GM12801 (cell line): ENCODE data around the gene HDAC9.

Experiments
- TF ChIP-seq, protein P1 (sequence below): IDR thresholded peaks from one replicate; pipeline ENCODE4 v1.5.1; 2011; ENCODE audit warnings: control low read depth; ENCODE audit not compliant: insufficient read length; ENCODE audit errors: extremely low read depth

Gene HDAC9

DNA sequence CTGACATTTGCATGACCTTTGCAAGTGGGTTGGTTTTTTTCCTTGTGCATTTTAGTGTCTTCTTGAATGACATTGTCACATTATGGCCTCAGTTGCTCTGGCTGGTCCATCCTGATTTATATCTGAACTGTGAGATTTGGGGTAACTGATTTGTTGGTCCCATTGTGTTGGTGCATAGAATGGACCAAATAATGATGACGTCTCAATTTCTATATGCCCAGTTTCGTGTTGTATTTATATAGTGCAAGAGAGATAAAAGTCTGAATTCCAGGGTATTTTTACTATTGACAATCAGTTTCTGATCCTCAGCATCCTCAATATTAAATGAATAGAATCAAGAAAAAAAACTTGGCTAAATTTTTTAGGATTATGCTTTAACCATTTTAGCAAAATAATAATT, 281.8 kb downstream of the HDAC9 start:
- TF ChIP-seq, protein P1, sequence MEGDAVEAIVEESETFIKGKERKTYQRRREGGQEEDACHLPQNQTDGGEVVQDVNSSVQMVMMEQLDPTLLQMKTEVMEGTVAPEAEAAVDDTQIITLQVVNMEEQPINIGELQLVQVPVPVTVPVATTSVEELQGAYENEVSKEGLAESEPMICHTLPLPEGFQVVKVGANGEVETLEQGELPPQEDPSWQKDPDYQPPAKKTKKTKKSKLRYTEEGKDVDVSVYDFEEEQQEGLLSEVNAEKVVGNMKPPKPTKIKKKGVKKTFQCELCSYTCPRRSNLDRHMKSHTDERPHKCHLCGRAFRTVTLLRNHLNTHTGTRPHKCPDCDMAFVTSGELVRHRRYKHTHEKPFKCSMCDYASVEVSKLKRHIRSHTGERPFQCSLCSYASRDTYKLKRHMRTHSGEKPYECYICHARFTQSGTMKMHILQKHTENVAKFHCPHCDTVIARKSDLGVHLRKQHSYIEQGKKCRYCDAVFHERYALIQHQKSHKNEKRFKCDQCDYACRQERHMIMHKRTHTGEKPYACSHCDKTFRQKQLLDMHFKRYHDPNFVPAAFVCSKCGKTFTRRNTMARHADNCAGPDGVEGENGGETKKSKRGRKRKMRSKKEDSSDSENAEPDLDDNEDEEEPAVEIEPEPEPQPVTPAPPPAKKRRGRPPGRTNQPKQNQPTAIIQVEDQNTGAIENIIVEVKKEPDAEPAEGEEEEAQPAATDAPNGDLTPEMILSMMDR = no peak

DNA sequence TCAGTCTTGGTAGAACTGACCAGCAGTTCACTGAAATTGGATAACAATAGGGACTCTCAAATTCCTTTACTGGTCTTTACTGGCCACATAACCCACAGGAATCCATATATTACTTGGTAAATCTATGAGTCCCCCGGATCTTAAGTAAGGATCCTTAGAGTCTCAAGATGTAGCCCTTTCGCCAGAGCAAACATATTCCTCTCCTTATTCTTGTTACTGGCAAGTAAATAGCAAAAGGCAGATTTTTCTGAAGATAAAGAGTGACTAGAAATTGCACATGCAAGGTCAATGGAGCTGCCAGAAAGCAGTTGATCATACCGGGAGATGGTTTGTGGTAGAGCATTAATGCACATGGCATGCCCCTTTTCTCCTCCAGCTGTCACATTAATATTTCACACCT, 283.0 kb downstream of the HDAC9 start:
- TF ChIP-seq, protein P1 = no peak

DNA sequence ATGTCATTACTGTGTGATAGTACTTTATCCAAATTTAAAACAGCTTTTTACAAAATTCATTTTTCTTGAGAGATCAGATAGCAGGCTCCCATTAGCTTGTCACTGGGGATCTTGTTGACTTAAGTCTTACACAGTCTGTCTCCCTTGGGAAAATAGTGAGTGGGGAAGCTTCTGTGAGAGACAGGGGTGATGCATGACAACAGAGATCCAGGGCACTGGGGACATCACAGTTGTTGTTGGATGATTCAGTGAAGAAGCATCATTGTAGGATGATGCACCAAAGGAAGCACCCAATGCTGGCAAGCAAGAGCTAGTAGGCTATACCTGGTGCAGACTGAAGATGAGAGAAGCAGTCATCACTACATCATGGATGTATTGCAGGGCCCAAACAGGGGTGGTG, 284.7 kb downstream of the HDAC9 start:
- TF ChIP-seq, protein P1 = no peak

DNA sequence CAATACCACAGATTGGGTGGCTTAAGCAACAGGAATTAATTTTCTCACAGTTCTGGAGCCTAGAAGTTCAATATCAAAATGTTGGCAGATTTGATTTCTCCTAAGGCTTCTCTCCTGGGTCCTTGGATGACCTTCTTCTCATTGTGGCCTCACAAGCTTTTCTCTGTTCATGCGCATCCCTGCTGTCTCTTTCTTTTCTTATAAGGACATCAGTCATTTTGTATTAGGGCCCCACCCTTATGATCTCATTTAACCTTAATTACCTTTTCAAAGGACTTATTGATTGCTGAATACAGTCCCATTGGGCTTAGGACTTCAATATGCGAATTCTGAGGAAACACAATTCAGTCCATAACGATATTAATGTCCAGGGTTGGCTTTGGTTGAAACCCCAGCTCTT, 285.4 kb downstream of the HDAC9 start:
- TF ChIP-seq, protein P1 = no peak

DNA sequence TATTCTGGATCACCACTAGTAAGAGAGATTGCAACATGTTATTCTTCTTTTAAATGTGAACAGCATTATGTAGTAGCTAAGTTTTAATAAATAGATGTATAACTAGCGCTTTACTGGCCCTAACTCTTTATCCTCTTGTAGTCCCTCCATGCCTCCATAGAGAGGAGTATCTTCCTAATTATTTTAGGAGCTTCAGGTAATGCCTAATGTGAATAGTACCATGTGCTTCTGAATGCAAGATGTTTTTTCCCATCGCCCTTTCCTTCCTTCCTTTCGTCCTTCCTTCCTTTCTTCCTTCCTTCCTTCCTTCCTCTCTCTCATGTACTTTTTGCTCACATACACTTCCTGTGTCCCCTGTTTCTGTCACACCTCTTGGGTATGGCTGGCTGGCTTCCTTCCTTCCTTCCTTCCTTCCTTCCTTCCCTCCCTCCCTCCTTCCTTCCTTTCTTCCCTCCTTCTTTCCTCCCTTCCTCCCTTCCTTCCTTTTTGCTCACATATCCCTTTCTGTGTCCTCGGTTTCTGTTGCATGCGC, 290.7 kb downstream of the HDAC9 start:
- TF ChIP-seq, protein P1 = no peak

DNA sequence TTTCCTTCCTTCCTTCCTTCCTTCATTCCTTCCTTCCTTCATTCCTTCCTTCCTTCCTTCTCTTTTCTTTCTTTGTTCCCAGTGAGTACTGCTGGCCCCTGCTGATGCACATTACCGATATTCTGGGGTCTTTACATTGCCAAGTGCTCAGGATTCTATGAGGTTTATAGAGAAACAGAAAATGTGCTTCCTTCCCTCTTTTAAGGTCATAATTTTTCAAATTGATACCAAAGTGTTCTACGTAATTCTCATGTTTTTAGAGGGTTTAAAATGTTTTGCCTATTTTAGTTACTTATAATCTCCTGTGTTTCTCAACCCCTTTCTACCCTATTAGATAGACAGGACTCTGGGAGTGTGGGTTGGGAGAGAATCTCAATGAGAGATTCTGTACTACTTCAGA, 291.2 kb downstream of the HDAC9 start:
- TF ChIP-seq, protein P1 = no peak

DNA sequence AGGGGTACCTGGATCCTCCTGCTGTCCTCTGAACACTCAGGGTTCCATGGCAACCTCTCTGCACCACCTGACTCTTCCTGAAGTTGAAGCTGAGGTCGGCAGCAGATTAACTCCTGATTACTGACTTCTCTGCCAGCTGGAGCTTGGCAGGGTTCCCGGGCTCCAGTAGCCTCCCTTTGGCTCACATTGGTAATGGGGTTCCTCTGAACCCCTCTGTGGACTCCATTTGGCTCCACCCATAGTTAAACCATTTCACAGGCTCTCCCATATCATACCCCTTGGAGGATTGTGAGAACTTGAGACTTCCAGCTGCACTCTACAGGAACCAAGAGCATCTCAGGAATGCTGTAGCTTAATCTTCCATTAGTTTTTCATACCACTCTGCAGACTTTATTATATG, 292.5 kb downstream of the HDAC9 start:
- TF ChIP-seq, protein P1 = no peak
